H9 (cell line): ENCODE results near the gene CYP4V2. TPM values are rescaled to one million over a fixed set of nuclear protein-coding genes. Genes with fewer than 3 reads are reported as not detected.

Source experiments
- DNase-seq: peaks from one replicate; pipeline ENCODE4 v3.0.0-alpha.2; 2017
- H2AFZ ChIP-seq: one replicate; pipeline ENCODE4 v1.6.1; 2013; ENCODE audit warnings: mild to moderate bottlenecking, low read length, control low read depth, moderate library complexity
- H2AK5ac ChIP-seq: 2 replicates; pipeline ENCODE4 v1.6.1; 2013; ENCODE audit warnings: low read length, control low read depth, mixed read lengths; ENCODE audit not compliant: insufficient read length
- H2BK120ac ChIP-seq: one replicate; pipeline ENCODE4 v1.6.1; 2013; ENCODE audit warnings: low read depth, mild to moderate bottlenecking, low read length, control low read depth, inconsistent platforms; ENCODE audit not compliant: poor library complexity, severe bottlenecking
- H2BK12ac ChIP-seq: 2 replicates; pipeline ENCODE4 v1.6.1; 2013; ENCODE audit warnings: low read length, control low read depth, mixed read lengths, low read depth; ENCODE audit not compliant: insufficient read length
- H2BK15ac ChIP-seq: 2 replicates; pipeline ENCODE4 v1.6.1; 2013; ENCODE audit warnings: low read depth, low read length, control low read depth
- H2BK20ac ChIP-seq: one replicate; pipeline ENCODE4 v1.6.1; 2013; ENCODE audit warnings: low read depth, mild to moderate bottlenecking, low read length, control low read depth, inconsistent platforms; ENCODE audit not compliant: poor library complexity, severe bottlenecking
- H2BK5ac ChIP-seq: 2 replicates; pipeline ENCODE4 v1.6.1; 2013; ENCODE audit warnings: low read length, control low read depth, mixed read lengths; ENCODE audit not compliant: insufficient read length
- H3K14ac ChIP-seq: 2 replicates; pipeline ENCODE4 v1.6.1; 2013; ENCODE audit warnings: low read length, control low read depth; ENCODE audit not compliant: insufficient read depth
- H3K18ac ChIP-seq: 2 replicates; pipeline ENCODE4 v1.6.1; 2013; ENCODE audit warnings: low read depth, mild to moderate bottlenecking, mixed read lengths, low read length, control low read depth; ENCODE audit not compliant: insufficient read length
- H3K23ac ChIP-seq: 2 replicates; pipeline ENCODE4 v1.6.1; 2013; ENCODE audit warnings: low read length, control low read depth, mixed read lengths, low read depth; ENCODE audit not compliant: insufficient read length
- H3K23me2 ChIP-seq: 2 replicates; pipeline ENCODE4 v1.6.1; 2013; ENCODE audit warnings: low read depth, mild to moderate bottlenecking, mixed read lengths, low read length, control low read depth; ENCODE audit not compliant: insufficient read length, poor library complexity, severe bottlenecking
- H3K27ac ChIP-seq: 2 replicates; pipeline ENCODE4 v1.5.1; 2013; ENCODE audit warnings: low read length, control low read depth, mixed read lengths, low read depth; ENCODE audit not compliant: insufficient read length
- H3K27me3 ChIP-seq: 2 replicates; pipeline ENCODE4 v1.6.1; 2013; ENCODE audit warnings: low read length, control low read depth, inconsistent platforms; ENCODE audit not compliant: insufficient read depth
- H3K4ac ChIP-seq: 2 replicates; pipeline ENCODE4 v1.6.1; 2013; ENCODE audit warnings: low read depth, mild to moderate bottlenecking, control low read depth, inconsistent platforms, low read length, moderate library complexity
- H3K4me1 ChIP-seq: 2 replicates; pipeline ENCODE4 v1.6.1; 2013; ENCODE audit warnings: low read length, control low read depth, inconsistent platforms; ENCODE audit not compliant: insufficient read depth
- H3K4me2 ChIP-seq: 2 replicates; pipeline ENCODE4 v1.6.1; 2013; ENCODE audit warnings: low read length, control low read depth, mixed read lengths; ENCODE audit not compliant: insufficient read length, insufficient read depth
- H3K56ac ChIP-seq: 2 replicates; pipeline ENCODE4 v1.6.1; 2013; ENCODE audit warnings: low read depth, mild to moderate bottlenecking, mixed read lengths, low read length, control low read depth; ENCODE audit not compliant: insufficient read length
- H3K79me1 ChIP-seq: 2 replicates; pipeline ENCODE4 v1.6.1; 2013; ENCODE audit warnings: low read depth, mild to moderate bottlenecking, moderate library complexity, low read length, control low read depth, inconsistent platforms; ENCODE audit not compliant: insufficient read depth, poor library complexity, severe bottlenecking
- H3K79me2 ChIP-seq: 2 replicates; pipeline ENCODE4 v1.6.1; 2013; ENCODE audit warnings: low read length, control low read depth, inconsistent platforms; ENCODE audit not compliant: insufficient read depth
- H3K9ac ChIP-seq: 2 replicates; pipeline ENCODE4 v1.6.1; 2013; ENCODE audit warnings: low read length, control low read depth, mixed read lengths; ENCODE audit not compliant: insufficient read length; ENCODE audit errors: extremely low read depth
- H3K9me3 ChIP-seq: one replicate; pipeline ENCODE4 v1.6.1; 2013; ENCODE audit warnings: low read depth, low read length, inconsistent platforms; ENCODE audit not compliant: control insufficient read depth
- H3T11ph ChIP-seq: one replicate; pipeline ENCODE4 v1.6.1; 2013; ENCODE audit warnings: mild to moderate bottlenecking, low read length, control low read depth, inconsistent platforms
- H4K20me1 ChIP-seq: one replicate; pipeline ENCODE4 v1.6.1; 2013; ENCODE audit not compliant: control insufficient read depth, insufficient read length, insufficient read depth
- H4K5ac ChIP-seq: 2 replicates; pipeline ENCODE4 v1.6.1; 2013; ENCODE audit warnings: low read depth, mild to moderate bottlenecking, mixed read lengths, low read length, control low read depth; ENCODE audit not compliant: insufficient read length
- H4K8ac ChIP-seq: replicated peaks from 2 replicates; pipeline ENCODE4 v1.6.1; 2013; ENCODE audit warnings: low read length, control low read depth, mixed read lengths, low read depth; ENCODE audit not compliant: insufficient read length
- H4K91ac ChIP-seq: 2 replicates; pipeline ENCODE4 v1.6.1; 2013; ENCODE audit warnings: low read depth, mild to moderate bottlenecking, moderate library complexity, mixed read lengths, low read length, control low read depth; ENCODE audit not compliant: insufficient read length
- H3K27ac Mint-ChIP-seq, 3 experiments: 2 replicates in 2 of 3; 3 replicates in 1 of 3; pipeline ENCODE4 v1.8.0; 2020 to 2021; ENCODE audit warnings: mixed read lengths in 3 of 3, mild to moderate bottlenecking in 1 of 3, moderate library complexity in 1 of 3
- H3K27me3 Mint-ChIP-seq: 2 replicates; pipeline ENCODE4 v1.8.0; 2021; ENCODE audit warnings: low read depth, mild to moderate bottlenecking, moderate library complexity, mixed read lengths
- H3K36me3 Mint-ChIP-seq, 3 experiments: 2 replicates in 2 of 3; 3 replicates in 1 of 3; pipeline ENCODE4 v1.8.0; 2020 to 2021; ENCODE audit warnings: low read depth in 3 of 3, mixed read lengths in 3 of 3; ENCODE audit not compliant: insufficient read depth in 1 of 3
- H3K4me1 Mint-ChIP-seq, 2 experiments: 2 replicates each; pipeline ENCODE4 v1.8.0; 2020; ENCODE audit warnings: mixed read lengths in 2 of 2
- H3K4me3 Mint-ChIP-seq, 2 experiments: 2 replicates in 1 of 2; 3 replicates in 1 of 2; pipeline ENCODE4 v1.8.0; 2020 to 2021; ENCODE audit warnings: mild to moderate bottlenecking in 2 of 2, mixed read lengths in 2 of 2, moderate library complexity in 1 of 2
- H3K9me3 Mint-ChIP-seq, 2 experiments: 2 replicates in 1 of 2; 3 replicates in 1 of 2; pipeline ENCODE4 v1.8.0; 2020; ENCODE audit warnings: mild to moderate bottlenecking in 2 of 2, mixed read lengths in 2 of 2, moderate library complexity in 1 of 2
- WGBS: extraction: QIAGEN DNeasy Blood & Tissue Kit; methylation state at CpG from one replicate; pipeline ENCODE4 v1.1.7; 2013; ENCODE audit warnings: missing lambda C conversion rate, low lambda C conversion rate, mixed read lengths; ENCODE audit not compliant: insufficient read length; ENCODE audit errors: extremely low coverage; 5-methylcytosine and 5-hydroxymethylcytosine counted together
- total RNA-seq: library from RNA; stranded (reverse); gene quantifications from 2 replicates; pipeline ENCODE4 v1.2.1, GENCODE V29; 2021
- TF ChIP-seq, protein P1 (sequence below): fragments of 200-600 bp; sonication (generic); conservative IDR thresholded peaks from 3 replicates; pipeline ENCODE4 v1.8.0; 2021; ENCODE audit warnings: antibody characterized with exemption, mild to moderate bottlenecking

Gene CYP4V2
- total RNA-seq, 1 experiment from 2014 or later, result 1.0 TPM

DNA sequence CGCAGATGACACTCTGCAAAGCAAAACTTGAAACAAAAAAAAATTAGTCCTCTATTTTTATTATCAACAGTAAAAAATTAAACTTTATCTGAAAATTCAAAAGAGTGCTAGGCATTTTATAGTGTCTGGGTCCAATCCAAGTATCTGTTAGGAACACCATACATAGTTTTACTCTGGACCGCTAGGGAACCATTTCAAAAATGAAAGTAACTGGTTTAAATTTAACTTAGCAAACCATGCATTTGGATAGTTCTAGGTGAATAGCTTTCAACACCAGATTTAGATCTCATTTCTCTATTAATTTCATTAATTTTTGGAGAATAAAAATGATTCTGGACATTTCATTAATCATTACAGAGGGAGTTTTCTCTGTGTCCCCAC, 37.1 kb downstream of the CYP4V2 start:
- no peak overlapping the region for H3K4me3 Mint-ChIP-seq
- no peak overlapping the region for H2AFZ ChIP-seq

More for the DNA sequence above, 37.1 kb downstream of the CYP4V2 start:
- no peak overlapping the region for H2BK12ac ChIP-seq
- Mint-ChIP-seq H3K36me3 (peaks cover 23 to 38% (median 23%) of the 10 kb centered on the region in 3 experiments), H3K4me1 (peaks cover 11 to 25% of the 10 kb centered on the region in 2 experiments), H3K9me3 (peaks cover 26 to 27% of the 10 kb centered on the region in 2 experiments), H3K27ac (no peak overlapping the region), H3K27me3 (peaks cover 5% of the 10 kb centered on the region)
- H3K27me3 ChIP-seq, result no peaks in the 10 kb centered on the region
- no peaks in the 10 kb centered on the region for H4K20me1 ChIP-seq
- no peak overlapping the region for H3K27ac ChIP-seq
- no peak overlapping the region for H3T11ph ChIP-seq
- H3K14ac ChIP-seq, result no peak overlapping the region
- no peak overlapping the region for H2BK5ac ChIP-seq
- peaks cover 18% of the 10 kb centered on the region for H3K9me3 ChIP-seq
- DNase-seq, result no peak
- WGBS, result no CpG with 5 or more reads among the region's 2 CpGs
- H3K18ac ChIP-seq, result no peak overlapping the region
- no peak overlapping the region for H3K9ac ChIP-seq
- no peaks in the 10 kb centered on the region; the same call in 1 of the 2 replicates for H3K4me1 ChIP-seq
- no peak overlapping the region for H2BK120ac ChIP-seq
- H3K4me2 ChIP-seq, result no peak overlapping the region
- H3K79me1 ChIP-seq, result no peaks in the 10 kb centered on the region
- no peak overlapping the region for H4K5ac ChIP-seq
- H2AK5ac ChIP-seq, result no peak overlapping the region
- no peak overlapping the region for H3K23ac ChIP-seq
- no peak overlapping the region for H3K56ac ChIP-seq
- H3K23me2 ChIP-seq, result no peaks in the 10 kb centered on the region
- no peak overlapping the region for H2BK15ac ChIP-seq
- no peak overlapping the region for H2BK20ac ChIP-seq
- TF ChIP-seq, protein P1, sequence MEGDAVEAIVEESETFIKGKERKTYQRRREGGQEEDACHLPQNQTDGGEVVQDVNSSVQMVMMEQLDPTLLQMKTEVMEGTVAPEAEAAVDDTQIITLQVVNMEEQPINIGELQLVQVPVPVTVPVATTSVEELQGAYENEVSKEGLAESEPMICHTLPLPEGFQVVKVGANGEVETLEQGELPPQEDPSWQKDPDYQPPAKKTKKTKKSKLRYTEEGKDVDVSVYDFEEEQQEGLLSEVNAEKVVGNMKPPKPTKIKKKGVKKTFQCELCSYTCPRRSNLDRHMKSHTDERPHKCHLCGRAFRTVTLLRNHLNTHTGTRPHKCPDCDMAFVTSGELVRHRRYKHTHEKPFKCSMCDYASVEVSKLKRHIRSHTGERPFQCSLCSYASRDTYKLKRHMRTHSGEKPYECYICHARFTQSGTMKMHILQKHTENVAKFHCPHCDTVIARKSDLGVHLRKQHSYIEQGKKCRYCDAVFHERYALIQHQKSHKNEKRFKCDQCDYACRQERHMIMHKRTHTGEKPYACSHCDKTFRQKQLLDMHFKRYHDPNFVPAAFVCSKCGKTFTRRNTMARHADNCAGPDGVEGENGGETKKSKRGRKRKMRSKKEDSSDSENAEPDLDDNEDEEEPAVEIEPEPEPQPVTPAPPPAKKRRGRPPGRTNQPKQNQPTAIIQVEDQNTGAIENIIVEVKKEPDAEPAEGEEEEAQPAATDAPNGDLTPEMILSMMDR, result no peak
- no peak overlapping the region for H4K91ac ChIP-seq
- no peaks in the 10 kb centered on the region for H3K79me2 ChIP-seq
- H3K4ac ChIP-seq, result no peak overlapping the region
- no peak overlapping the region for H4K8ac ChIP-seq
